ENCODE measurements around the gene GALNT12.

GALNT12 gene

GRCh38 chr9:98882569-98882923, 75.1 kb downstream of the GALNT12 start:
- DNase-seq: no peak

DNA sequence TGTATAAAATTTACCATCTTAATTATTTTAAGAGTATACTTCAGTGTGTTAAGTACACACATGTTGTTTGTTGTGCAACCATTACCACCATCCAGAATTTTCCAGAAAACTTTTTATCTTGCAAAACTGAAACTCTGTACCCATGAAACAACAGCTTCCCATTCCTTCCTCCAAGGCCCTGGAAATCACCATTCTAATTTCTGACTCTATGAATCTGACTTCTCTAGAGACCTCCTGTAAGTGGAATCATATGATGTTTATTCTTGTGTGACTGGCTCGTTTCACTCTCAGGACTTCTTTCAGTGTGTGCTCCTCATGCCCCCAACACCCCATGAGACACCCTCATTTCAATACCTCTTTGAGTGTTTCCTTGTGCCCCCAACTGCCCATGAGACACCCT, 75.8 kb downstream of the GALNT12 start:
- no peak for DNase-seq

GRCh38 chr9:98884849-98885248, 77.4 kb downstream of the GALNT12 start:
- no peak for DNase-seq

DNA sequence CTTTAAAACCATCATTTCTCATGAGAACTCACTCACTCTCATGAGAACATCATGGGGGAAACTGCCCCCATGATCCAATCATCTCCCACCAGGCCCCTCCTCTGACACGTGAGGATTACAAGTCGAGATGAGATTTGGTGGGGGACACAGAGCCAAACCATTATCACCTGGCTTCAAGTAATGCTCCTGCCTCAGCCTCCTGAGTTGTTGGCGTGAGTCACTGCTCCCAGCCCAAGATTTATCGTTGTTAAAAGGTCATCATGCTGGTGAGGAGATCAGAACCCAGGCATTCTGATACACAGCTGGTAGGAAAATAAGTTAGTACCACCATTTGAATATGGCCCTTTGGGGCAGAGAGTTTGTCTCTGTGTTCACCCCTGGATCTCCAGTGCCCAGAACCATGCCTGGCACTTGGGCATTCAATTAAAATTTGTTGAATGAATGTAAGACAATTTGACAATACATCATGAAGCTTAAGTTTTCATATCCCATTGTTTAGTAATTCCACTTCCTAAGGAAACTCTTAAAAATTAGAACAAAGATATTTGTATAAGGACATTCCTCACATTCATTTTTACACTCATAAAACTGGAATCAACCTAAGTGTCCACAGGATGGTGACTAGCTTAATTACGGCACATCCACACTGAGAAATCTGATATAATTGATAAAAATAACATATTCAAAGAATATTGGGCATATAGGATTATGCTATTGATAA, 78.3 kb downstream of the GALNT12 start:
- DNase-seq: no peak

DNA sequence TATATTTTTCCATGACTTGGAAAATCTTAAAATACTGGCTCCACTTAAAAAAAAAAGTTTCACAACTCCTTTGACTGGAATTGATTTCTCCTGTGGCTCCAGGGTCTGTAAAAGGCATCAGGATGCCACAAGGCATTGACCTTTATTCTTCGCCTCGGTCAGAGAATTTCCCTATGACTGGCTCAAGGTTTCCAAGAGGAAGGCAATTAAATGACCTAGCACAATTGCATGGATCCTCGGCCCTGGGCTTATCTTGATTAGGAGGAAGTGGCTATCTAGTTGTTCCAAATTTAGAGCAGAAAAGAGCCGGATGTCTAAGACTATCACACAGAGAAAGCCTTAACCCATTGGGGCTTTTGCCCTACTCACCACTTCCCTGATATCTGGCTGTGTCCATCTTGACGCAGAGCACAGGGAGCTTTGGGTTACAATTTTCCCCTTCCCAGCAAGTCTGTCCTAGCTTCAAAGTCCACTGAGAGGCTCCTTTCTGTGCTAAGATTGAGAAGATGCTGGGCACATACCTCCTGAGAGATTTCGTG, 79.3 kb downstream of the GALNT12 start:
- no peak for DNase-seq

DNA sequence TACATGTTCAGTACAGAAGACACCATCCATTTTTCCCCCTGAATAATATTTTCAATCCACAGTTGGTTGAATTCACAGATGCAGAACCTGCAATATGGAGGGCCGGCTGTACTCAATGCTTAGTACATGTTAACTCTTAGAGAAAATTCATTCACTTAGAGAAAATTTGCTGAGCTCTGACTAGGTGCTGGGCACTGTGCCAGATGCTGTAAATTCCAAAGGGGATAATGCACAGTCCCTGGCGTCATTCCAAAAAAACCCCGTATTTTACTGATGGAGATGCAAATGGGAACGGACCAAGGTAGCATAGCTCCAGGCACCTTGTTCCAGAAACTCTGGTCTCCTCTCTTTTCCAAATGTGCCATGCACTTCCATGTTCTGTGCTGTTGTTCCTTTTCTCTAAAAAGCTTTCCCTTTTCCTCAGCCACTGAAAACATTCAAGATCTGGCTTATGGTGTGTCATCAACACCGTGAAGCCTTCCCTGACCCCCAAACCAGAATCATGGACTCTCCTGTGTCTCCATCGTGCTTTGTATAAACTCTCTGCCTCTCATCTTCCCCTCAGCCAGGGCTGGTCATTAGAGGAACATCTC, 80.5 kb downstream of the GALNT12 start:
- peak; percentile 8 for DNase-seq

DNA sequence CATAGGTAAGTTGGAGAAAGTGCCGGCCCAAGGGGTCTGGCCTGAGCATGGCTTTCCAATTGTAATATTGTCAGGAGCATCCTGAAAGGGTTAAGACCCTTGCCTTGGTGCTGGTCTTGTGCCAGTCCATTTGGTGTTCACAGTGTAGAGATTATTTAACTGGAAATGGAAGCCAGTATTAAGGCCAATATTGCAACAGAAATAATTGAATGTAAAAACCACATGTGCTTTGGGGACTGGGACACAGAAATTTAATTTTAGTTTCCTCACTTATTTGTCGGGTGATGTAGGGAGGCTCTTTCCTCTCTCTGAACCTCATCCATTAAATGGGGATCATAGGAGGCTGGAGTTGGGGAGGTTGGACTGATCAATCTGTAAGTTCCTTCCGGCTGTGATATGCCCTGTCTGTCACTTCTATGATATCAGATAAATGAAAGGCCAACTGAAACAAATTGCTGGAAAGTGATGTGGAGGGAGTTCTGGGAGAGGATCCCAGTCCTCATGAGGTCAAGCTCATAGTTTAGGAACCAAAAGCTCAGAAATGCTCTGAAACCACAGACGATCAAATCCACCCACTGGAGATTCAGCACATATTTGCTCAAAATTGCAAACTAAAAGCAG, 81.4 kb downstream of the GALNT12 start:
- DNase-seq: no peak

GRCh38 chr9:98890256-98890655, 82.8 kb downstream of the GALNT12 start:
- peak; percentile 58 for DNase-seq

DNA sequence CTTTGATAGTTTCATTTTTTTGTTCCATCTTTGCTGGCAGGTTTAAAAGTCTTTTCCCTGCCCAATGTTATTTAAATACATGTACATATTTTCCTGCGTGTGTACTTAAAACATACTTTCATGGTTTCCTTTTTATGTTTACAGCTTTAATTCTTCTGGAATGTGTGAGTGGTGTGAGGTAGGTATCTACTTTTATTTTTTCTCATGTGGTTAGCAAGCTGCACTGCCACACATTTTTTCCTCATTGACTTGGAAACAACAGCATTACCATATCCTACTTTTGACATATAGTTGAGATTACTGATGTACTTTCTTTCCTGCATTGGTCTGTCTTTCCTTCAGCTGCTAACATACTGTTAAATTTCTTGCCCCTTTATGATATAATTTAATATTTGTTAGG, 84.8 kb downstream of the GALNT12 start:
- no peak for DNase-seq

DNA sequence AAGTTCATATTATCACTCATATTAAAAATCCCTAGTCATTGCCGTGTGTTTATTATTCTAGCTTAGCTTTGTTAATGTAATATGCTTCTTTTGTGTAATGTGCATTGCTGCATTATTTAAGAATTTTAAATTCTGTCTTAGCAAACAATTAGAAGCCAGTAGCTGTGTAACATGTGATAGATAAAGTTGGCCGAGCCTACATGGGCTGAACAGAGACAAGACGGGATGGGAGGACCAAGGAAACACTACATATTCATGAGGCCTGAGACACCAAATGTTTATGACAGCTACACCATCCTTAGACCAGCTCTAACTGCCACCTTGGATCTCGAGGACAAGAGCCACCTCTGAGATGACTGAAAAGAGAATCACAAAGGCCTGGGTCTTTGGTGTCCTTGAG, 85.2 kb downstream of the GALNT12 start:
- no peak for DNase-seq

- DNase-seq: no peak
These were observed 86.7 kb downstream of the GALNT12 start for GRCh38 chr9:98894171-98894570.

DNA sequence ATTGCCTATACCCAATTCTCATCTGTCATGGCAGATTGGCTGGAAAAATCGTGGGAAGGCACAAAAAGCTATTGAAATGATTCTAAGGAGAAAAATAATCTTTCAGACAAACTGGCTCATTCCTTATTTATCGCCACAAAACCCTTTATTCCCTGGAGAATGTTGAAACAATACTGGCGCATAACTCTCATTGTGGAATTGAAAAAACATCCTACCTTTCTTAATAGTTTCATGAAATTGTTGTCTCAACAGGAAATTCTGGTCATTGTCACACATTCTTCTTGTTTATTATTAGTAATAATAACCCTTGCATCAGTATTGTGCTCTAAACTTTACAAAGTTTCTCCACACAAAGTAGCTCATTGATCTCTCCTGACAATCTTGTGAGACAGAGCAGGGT, 87.3 kb downstream of the GALNT12 start:
- no peak for DNase-seq

DNA sequence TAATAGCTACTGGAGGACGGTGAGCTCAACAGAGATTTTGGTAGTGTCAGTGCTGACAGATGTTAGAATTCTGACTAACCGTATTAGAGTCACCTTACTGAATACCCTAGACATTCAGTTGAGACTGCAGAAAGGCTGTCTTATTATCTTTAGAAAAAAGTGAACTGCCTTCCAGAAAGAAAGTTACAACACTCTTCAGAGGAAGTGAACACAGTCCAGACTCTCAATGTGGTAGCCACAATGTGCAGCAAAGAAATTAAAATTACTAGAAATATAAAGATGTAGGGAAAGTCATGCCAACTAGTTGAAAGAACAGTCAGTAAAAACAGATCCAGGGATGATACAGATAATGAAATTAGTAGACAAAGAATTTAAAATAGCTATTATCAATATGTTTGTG, 89.2 kb downstream of the GALNT12 start:
- DNase-seq: no peak

- no peak for DNase-seq
These were observed 90.3 kb downstream of the GALNT12 start for GRCh38 chr9:98897745-98898144.

DNA sequence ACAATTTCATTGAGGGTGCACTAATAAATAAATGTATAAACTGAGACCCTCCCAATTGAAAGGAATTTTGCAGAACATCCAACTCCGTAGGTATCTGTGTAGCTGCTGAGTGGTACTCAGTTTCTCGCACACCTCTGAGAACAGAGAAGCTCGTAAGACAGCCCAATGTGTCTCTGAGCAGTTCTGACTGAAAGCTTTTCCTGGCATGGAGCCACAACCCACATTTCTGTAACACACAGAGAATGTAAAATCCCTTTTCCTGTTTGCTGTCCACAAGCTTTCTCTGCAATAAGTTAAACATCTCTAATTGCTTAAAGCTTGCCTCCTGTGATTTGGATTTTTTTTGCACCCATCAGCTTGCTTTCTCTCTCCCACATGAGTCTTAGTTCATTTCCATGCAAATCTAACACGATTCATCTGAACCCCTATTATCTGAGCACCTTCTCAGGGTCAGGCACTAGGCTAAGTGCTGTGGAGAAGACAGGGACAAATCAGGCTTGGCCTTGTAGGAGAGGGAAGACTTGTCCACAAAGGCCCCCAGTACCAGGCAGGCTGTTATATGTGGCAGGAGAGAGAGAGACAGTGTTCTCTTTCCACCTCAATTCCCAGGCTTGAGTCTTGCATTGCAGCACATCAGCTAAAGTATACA, 92.1 kb downstream of the GALNT12 start:
- DNase-seq: no peak
